HepG2 (cell line): ENCODE measurements around the gene ARL16. TPM values are rescaled to one million over a fixed set of nuclear protein-coding genes. Genes with fewer than 3 reads are reported as not detected.

ENCODE experiments used
- AGO2 ChIP-seq: fragments of 200-400 bp; formaldehyde crosslinking; optimal IDR thresholded peaks from 2 replicates; pipeline ENCODE3; 2017; ENCODE audit warnings: mild to moderate bottlenecking, low read depth, low read length, moderate library complexity
- AKNA ChIP-seq: sonication (generic); formaldehyde crosslinking; IDR thresholded peaks from 2 replicates; pipeline ENCODE4 v1.4.0; 2020; ENCODE audit warnings: missing genetic modification reagents, borderline replicate concordance
- HIC2 ChIP-seq: sonication (generic); formaldehyde crosslinking; IDR thresholded peaks from 2 replicates; pipeline ENCODE4 v1.9.0; 2022; ENCODE audit warnings: low read depth, missing genetic modification reagents
- IRF9 ChIP-seq: sonication (generic); formaldehyde crosslinking; IDR thresholded peaks from 2 replicates; pipeline ENCODE4 v1.8.0; 2022; ENCODE audit warnings: missing genetic modification reagents, mild to moderate bottlenecking, borderline replicate concordance
- MED1 ChIP-seq: sonication (generic); formaldehyde crosslinking; IDR thresholded peaks from 2 replicates; pipeline ENCODE4 v1.4.0; 2020; ENCODE audit warnings: missing genetic modification reagents
- NFYB ChIP-seq: sonication (generic); formaldehyde crosslinking; IDR thresholded peaks from 2 replicates; pipeline ENCODE4 v1.4.0; 2020; ENCODE audit warnings: missing genetic modification reagents
- SMYD3 ChIP-seq: sonication (generic); formaldehyde crosslinking; IDR thresholded peaks from 2 replicates; pipeline ENCODE4 v1.8.1; 2023; ENCODE audit warnings: mild to moderate bottlenecking, missing genetic modification reagents
- SOX6 ChIP-seq, 2 experiments: fragments of 450-650 bp in 1 of 2; sonication (generic) in 1 of 2; formaldehyde crosslinking in 1 of 2; IDR thresholded peaks; 2 replicates each; pipeline versions ENCODE4 v1.4.0 to v1.6.1; 2017 to 2020; ENCODE audit warnings: antibody characterized with exemption in 1 of 2, mild to moderate bottlenecking in 1 of 2, missing genetic modification reagents in 1 of 2
- SSRP1 ChIP-seq: IDR thresholded peaks from 2 replicates; pipeline ENCODE4 v1.6.1; 2016; ENCODE audit warnings: control low read depth
- TFAP4 ChIP-seq: sonication (generic); IDR thresholded peaks from 2 replicates; pipeline ENCODE4 v1.6.1; 2016; ENCODE audit warnings: low read depth, borderline replicate concordance
- U2AF2 ChIP-seq: fragments of 200-400 bp; formaldehyde crosslinking; IDR thresholded peaks from 2 replicates; pipeline ENCODE4 v1.6.1; 2017; ENCODE audit warnings: low read depth, mild to moderate bottlenecking, low read length
- ZBTB21 ChIP-seq: sonication (generic); formaldehyde crosslinking; IDR thresholded peaks from 2 replicates; pipeline ENCODE4 v1.4.0; 2020; ENCODE audit warnings: missing genetic modification reagents
- ZC3H13 ChIP-seq: sonication (generic); formaldehyde crosslinking; IDR thresholded peaks from 2 replicates; pipeline ENCODE4 v1.8.1; 2023; ENCODE audit warnings: mild to moderate bottlenecking, missing genetic modification reagents, moderate library complexity
- ZNF160 ChIP-seq: sonication (generic); formaldehyde crosslinking; IDR thresholded peaks from 2 replicates; pipeline ENCODE4 v1.8.0; 2022; ENCODE audit warnings: mild to moderate bottlenecking, inconsistent platforms, missing genetic modification reagents
- ZNF44 ChIP-seq: sonication (generic); formaldehyde crosslinking; IDR thresholded peaks from 2 replicates; pipeline ENCODE4 v1.5.1; 2020; ENCODE audit warnings: mild to moderate bottlenecking, missing genetic modification reagents
- ZNF777 ChIP-seq: sonication (generic); formaldehyde crosslinking; IDR thresholded peaks from 2 replicates; pipeline ENCODE4 v1.4.0; 2020; ENCODE audit warnings: missing genetic modification reagents
- ZNF800 ChIP-seq: sonication (generic); formaldehyde crosslinking; IDR thresholded peaks from 2 replicates; pipeline ENCODE4 v1.4.0; 2020; ENCODE audit warnings: missing genetic modification reagents
- polyA plus RNA-seq, 8 experiments: library from polyadenylated mRNA; depleted of rRNA in 3 of 8; stranded (reverse) in 7 of 8; unstranded in 1 of 8; fragments of >200 nt; fragmentation: Illumina TruSeq in 4 of 8; extraction: Trizol in 4 of 8; gene quantifications; 2 replicates each; pipeline versions ENCODE4 v1.2.1 to v1.2.3, GENCODE V29; 2011 to 2016; ENCODE audit warnings: low read depth in 4 of 8, missing spikeins in 1 of 8, mixed read lengths in 1 of 8; ENCODE audit not compliant: insufficient read depth in 1 of 8
- total RNA-seq, 5 experiments: library from RNA; depleted of rRNA; stranded (reverse); fragments of >200 nt; fragmentation: Illumina TruSeq; extraction: Trizol; gene quantifications; 2 replicates each; pipeline ENCODE4 v1.2.3, GENCODE V29; 2016; ENCODE audit warnings: low read depth in 1 of 5

ARL16 gene
- total and polyA plus RNA-seq, 2 of the 13 experiments (the other 11 are each of a cell fraction or from before 2014, with no cell fraction given), result 20.8 to 30.8 TPM

- peak; percentile 70; the same call in 1 of the 2 replicates for TF ChIP-seq IRF9 (CRISPR knock-in tag)
- TF ChIP-seq SOX6 (IDR thresholded peaks at IDR 0.05), result no peak
- peak; percentile 25; the same call in 1 of the 2 replicates for TF ChIP-seq SOX6 (CRISPR knock-in tag; IDR thresholded peaks at IDR 0.05)
- peak; percentile 64; the same call in 1 of the 2 replicates for TF ChIP-seq HIC2
- no peak for TF ChIP-seq AKNA (CRISPR knock-in tag)
- TF ChIP-seq ZBTB21 (CRISPR knock-in tag), result no peak
- peak; percentile 100 for TF ChIP-seq AGO2
- no peak for TF ChIP-seq ZNF800
- 0 out of 2 replicates have a peak, but pooled peaks have one; percentile 2 for TF ChIP-seq NFYB (CRISPR knock-in tag)
- no peak for TF ChIP-seq SMYD3 (CRISPR knock-in tag)
- TF ChIP-seq SSRP1 (CRISPR knock-in tag), result peak; percentile 75
- peak; percentile 89 for TF ChIP-seq ZNF44 (CRISPR knock-in tag)
- TF ChIP-seq TFAP4, result 0 out of 2 replicates have a peak, but pooled peaks have one; percentile 11
- TF ChIP-seq ZNF777 (CRISPR knock-in tag), result no peak
- no peak for TF ChIP-seq U2AF2
- TF ChIP-seq ZNF160, result peak; percentile 48; the same call in 1 of the 2 replicates
- peak; percentile 90 for TF ChIP-seq ZC3H13
- TF ChIP-seq MED1, result 0 out of 2 replicates have a peak, but pooled peaks have one; percentile 25
These were observed 38.9 kb upstream of the ARL16 start (continued) for GRCh38 chr17:81722184-81723120.
